H9 (cell line): ENCODE measurements around the gene KCNMA1. TPM values are rescaled to one million over a fixed set of nuclear protein-coding genes. Genes with fewer than 3 reads are reported as not detected.

ENCODE experiments used
- DNase-seq: peaks from one replicate; pipeline ENCODE4 v3.0.0-alpha.2; 2017
- H2AFZ ChIP-seq: one replicate; pipeline ENCODE4 v1.6.1; 2013; ENCODE audit warnings: mild to moderate bottlenecking, low read length, control low read depth, moderate library complexity
- H2AK5ac ChIP-seq: 2 replicates; pipeline ENCODE4 v1.6.1; 2013; ENCODE audit warnings: low read length, control low read depth, mixed read lengths; ENCODE audit not compliant: insufficient read length
- H2BK120ac ChIP-seq: one replicate; pipeline ENCODE4 v1.6.1; 2013; ENCODE audit warnings: low read depth, mild to moderate bottlenecking, low read length, control low read depth, inconsistent platforms; ENCODE audit not compliant: poor library complexity, severe bottlenecking
- H2BK12ac ChIP-seq: 2 replicates; pipeline ENCODE4 v1.6.1; 2013; ENCODE audit warnings: low read length, control low read depth, mixed read lengths, low read depth; ENCODE audit not compliant: insufficient read length
- H2BK15ac ChIP-seq: 2 replicates; pipeline ENCODE4 v1.6.1; 2013; ENCODE audit warnings: low read depth, low read length, control low read depth
- H2BK20ac ChIP-seq: one replicate; pipeline ENCODE4 v1.6.1; 2013; ENCODE audit warnings: low read depth, mild to moderate bottlenecking, low read length, control low read depth, inconsistent platforms; ENCODE audit not compliant: poor library complexity, severe bottlenecking
- H2BK5ac ChIP-seq: 2 replicates; pipeline ENCODE4 v1.6.1; 2013; ENCODE audit warnings: low read length, control low read depth, mixed read lengths; ENCODE audit not compliant: insufficient read length
- H3K14ac ChIP-seq: 2 replicates; pipeline ENCODE4 v1.6.1; 2013; ENCODE audit warnings: low read length, control low read depth; ENCODE audit not compliant: insufficient read depth
- H3K18ac ChIP-seq: 2 replicates; pipeline ENCODE4 v1.6.1; 2013; ENCODE audit warnings: low read depth, mild to moderate bottlenecking, mixed read lengths, low read length, control low read depth; ENCODE audit not compliant: insufficient read length
- H3K23ac ChIP-seq: 2 replicates; pipeline ENCODE4 v1.6.1; 2013; ENCODE audit warnings: low read length, control low read depth, mixed read lengths, low read depth; ENCODE audit not compliant: insufficient read length
- H3K23me2 ChIP-seq: 2 replicates; pipeline ENCODE4 v1.6.1; 2013; ENCODE audit warnings: low read depth, mild to moderate bottlenecking, mixed read lengths, low read length, control low read depth; ENCODE audit not compliant: insufficient read length, poor library complexity, severe bottlenecking
- H3K27ac ChIP-seq: 2 replicates; pipeline ENCODE4 v1.5.1; 2013; ENCODE audit warnings: low read length, control low read depth, mixed read lengths, low read depth; ENCODE audit not compliant: insufficient read length
- H3K27me3 ChIP-seq: 2 replicates; pipeline ENCODE4 v1.6.1; 2013; ENCODE audit warnings: low read length, control low read depth, inconsistent platforms; ENCODE audit not compliant: insufficient read depth
- H3K4ac ChIP-seq: 2 replicates; pipeline ENCODE4 v1.6.1; 2013; ENCODE audit warnings: low read depth, mild to moderate bottlenecking, control low read depth, inconsistent platforms, low read length, moderate library complexity
- H3K4me1 ChIP-seq: 2 replicates; pipeline ENCODE4 v1.6.1; 2013; ENCODE audit warnings: low read length, control low read depth, inconsistent platforms; ENCODE audit not compliant: insufficient read depth
- H3K4me2 ChIP-seq: 2 replicates; pipeline ENCODE4 v1.6.1; 2013; ENCODE audit warnings: low read length, control low read depth, mixed read lengths; ENCODE audit not compliant: insufficient read length, insufficient read depth
- H3K56ac ChIP-seq: 2 replicates; pipeline ENCODE4 v1.6.1; 2013; ENCODE audit warnings: low read depth, mild to moderate bottlenecking, mixed read lengths, low read length, control low read depth; ENCODE audit not compliant: insufficient read length
- H3K79me1 ChIP-seq: 2 replicates; pipeline ENCODE4 v1.6.1; 2013; ENCODE audit warnings: low read depth, mild to moderate bottlenecking, moderate library complexity, low read length, control low read depth, inconsistent platforms; ENCODE audit not compliant: insufficient read depth, poor library complexity, severe bottlenecking
- H3K79me2 ChIP-seq: 2 replicates; pipeline ENCODE4 v1.6.1; 2013; ENCODE audit warnings: low read length, control low read depth, inconsistent platforms; ENCODE audit not compliant: insufficient read depth
- H3K9ac ChIP-seq: 2 replicates; pipeline ENCODE4 v1.6.1; 2013; ENCODE audit warnings: low read length, control low read depth, mixed read lengths; ENCODE audit not compliant: insufficient read length; ENCODE audit errors: extremely low read depth
- H3K9me3 ChIP-seq: one replicate; pipeline ENCODE4 v1.6.1; 2013; ENCODE audit warnings: low read depth, low read length, inconsistent platforms; ENCODE audit not compliant: control insufficient read depth
- H3T11ph ChIP-seq: one replicate; pipeline ENCODE4 v1.6.1; 2013; ENCODE audit warnings: mild to moderate bottlenecking, low read length, control low read depth, inconsistent platforms
- H4K20me1 ChIP-seq: one replicate; pipeline ENCODE4 v1.6.1; 2013; ENCODE audit not compliant: control insufficient read depth, insufficient read length, insufficient read depth
- H4K5ac ChIP-seq: 2 replicates; pipeline ENCODE4 v1.6.1; 2013; ENCODE audit warnings: low read depth, mild to moderate bottlenecking, mixed read lengths, low read length, control low read depth; ENCODE audit not compliant: insufficient read length
- H4K8ac ChIP-seq: replicated peaks from 2 replicates; pipeline ENCODE4 v1.6.1; 2013; ENCODE audit warnings: low read length, control low read depth, mixed read lengths, low read depth; ENCODE audit not compliant: insufficient read length
- H4K91ac ChIP-seq: 2 replicates; pipeline ENCODE4 v1.6.1; 2013; ENCODE audit warnings: low read depth, mild to moderate bottlenecking, moderate library complexity, mixed read lengths, low read length, control low read depth; ENCODE audit not compliant: insufficient read length
- H3K27ac Mint-ChIP-seq, 3 experiments: 2 replicates in 2 of 3; 3 replicates in 1 of 3; pipeline ENCODE4 v1.8.0; 2020 to 2021; ENCODE audit warnings: mixed read lengths in 3 of 3, mild to moderate bottlenecking in 1 of 3, moderate library complexity in 1 of 3
- H3K27me3 Mint-ChIP-seq: 2 replicates; pipeline ENCODE4 v1.8.0; 2021; ENCODE audit warnings: low read depth, mild to moderate bottlenecking, moderate library complexity, mixed read lengths
- H3K36me3 Mint-ChIP-seq, 3 experiments: 2 replicates in 2 of 3; 3 replicates in 1 of 3; pipeline ENCODE4 v1.8.0; 2020 to 2021; ENCODE audit warnings: low read depth in 3 of 3, mixed read lengths in 3 of 3; ENCODE audit not compliant: insufficient read depth in 1 of 3
- H3K4me1 Mint-ChIP-seq, 2 experiments: 2 replicates each; pipeline ENCODE4 v1.8.0; 2020; ENCODE audit warnings: mixed read lengths in 2 of 2
- H3K4me3 Mint-ChIP-seq, 2 experiments: 2 replicates in 1 of 2; 3 replicates in 1 of 2; pipeline ENCODE4 v1.8.0; 2020 to 2021; ENCODE audit warnings: mild to moderate bottlenecking in 2 of 2, mixed read lengths in 2 of 2, moderate library complexity in 1 of 2
- H3K9me3 Mint-ChIP-seq, 2 experiments: 2 replicates in 1 of 2; 3 replicates in 1 of 2; pipeline ENCODE4 v1.8.0; 2020; ENCODE audit warnings: mild to moderate bottlenecking in 2 of 2, mixed read lengths in 2 of 2, moderate library complexity in 1 of 2
- WGBS: extraction: QIAGEN DNeasy Blood & Tissue Kit; methylation state at CpG from one replicate; pipeline ENCODE4 v1.1.7; 2013; ENCODE audit warnings: missing lambda C conversion rate, low lambda C conversion rate, mixed read lengths; ENCODE audit not compliant: insufficient read length; ENCODE audit errors: extremely low coverage; 5-methylcytosine and 5-hydroxymethylcytosine counted together
- total RNA-seq: library from RNA; stranded (reverse); gene quantifications from 2 replicates; pipeline ENCODE4 v1.2.1, GENCODE V29; 2021
- TF ChIP-seq, protein P1 (sequence below): fragments of 200-600 bp; sonication (generic); conservative IDR thresholded peaks from 3 replicates; pipeline ENCODE4 v1.8.0; 2021; ENCODE audit warnings: antibody characterized with exemption, mild to moderate bottlenecking

The KCNMA1 gene
- total RNA-seq, 1 experiment from 2014 or later = 2.0 TPM

DNA sequence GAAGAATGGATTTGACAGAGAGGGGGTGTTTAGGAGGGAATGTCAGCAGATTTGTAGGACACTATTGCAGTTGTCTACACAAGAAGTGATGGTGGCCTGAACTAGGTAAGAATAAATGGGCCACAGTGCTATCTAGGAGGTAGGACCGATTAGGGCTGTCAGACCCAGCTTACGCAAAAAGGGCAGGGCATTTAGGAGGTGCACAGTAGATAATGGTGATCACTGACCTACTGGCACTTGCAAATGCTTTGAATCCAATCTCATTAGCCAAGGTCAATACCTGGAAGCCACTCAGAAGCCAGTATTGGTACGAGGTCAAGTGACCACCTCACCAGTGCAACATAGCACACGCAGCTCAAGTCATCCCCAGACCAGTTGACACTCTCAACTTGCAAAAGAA, 330.9 kb downstream of the KCNMA1 start:
- Histone ChIP-seq H3K23ac (no peak overlapping the region), H2BK120ac (no peak overlapping the region), H3K79me1 (no peaks in the 10 kb centered on the region), H3K9me3 (no peaks in the 10 kb centered on the region), H2BK12ac (no peak overlapping the region), H3K4ac (no peak overlapping the region), H2AFZ (no peak overlapping the region), H3K4me1 (no peaks in the 10 kb centered on the region), H3K79me2 (no peaks in the 10 kb centered on the region; the same call in 1 of the 2 replicates), H3K18ac (no peak overlapping the region), H3K23me2 (no peaks in the 10 kb centered on the region), H3K4me2 (no peak overlapping the region), H3K56ac (no peak overlapping the region), H4K8ac (no peak overlapping the region), H3K27ac (no peak overlapping the region), H3K14ac (no peak overlapping the region), H2BK20ac (no peak overlapping the region), H3T11ph (no peak overlapping the region), H2AK5ac (no peak overlapping the region), H3K9ac (no peak overlapping the region), H4K91ac (no peak overlapping the region), H3K27me3 (no peaks in the 10 kb centered on the region), H2BK15ac (no peak overlapping the region), H4K5ac (no peak overlapping the region), H4K20me1 (no peaks in the 10 kb centered on the region), H2BK5ac (no peak overlapping the region)
- Mint-ChIP-seq H3K4me1 (peaks cover 0 to 3% of the 10 kb centered on the region in 2 experiments; a peak in 1 of 4 replicates), H3K9me3 (no peaks in the 10 kb centered on the region), H3K4me3 (no peak overlapping the region), H3K27ac (no peak overlapping the region), H3K36me3 (no peaks in the 10 kb centered on the region), H3K27me3 (peaks cover 2% of the 10 kb centered on the region)
- WGBS = no CpG with 5 or more reads among the region's 4 CpGs
- DNase-seq = no peak
- TF ChIP-seq, protein P1, sequence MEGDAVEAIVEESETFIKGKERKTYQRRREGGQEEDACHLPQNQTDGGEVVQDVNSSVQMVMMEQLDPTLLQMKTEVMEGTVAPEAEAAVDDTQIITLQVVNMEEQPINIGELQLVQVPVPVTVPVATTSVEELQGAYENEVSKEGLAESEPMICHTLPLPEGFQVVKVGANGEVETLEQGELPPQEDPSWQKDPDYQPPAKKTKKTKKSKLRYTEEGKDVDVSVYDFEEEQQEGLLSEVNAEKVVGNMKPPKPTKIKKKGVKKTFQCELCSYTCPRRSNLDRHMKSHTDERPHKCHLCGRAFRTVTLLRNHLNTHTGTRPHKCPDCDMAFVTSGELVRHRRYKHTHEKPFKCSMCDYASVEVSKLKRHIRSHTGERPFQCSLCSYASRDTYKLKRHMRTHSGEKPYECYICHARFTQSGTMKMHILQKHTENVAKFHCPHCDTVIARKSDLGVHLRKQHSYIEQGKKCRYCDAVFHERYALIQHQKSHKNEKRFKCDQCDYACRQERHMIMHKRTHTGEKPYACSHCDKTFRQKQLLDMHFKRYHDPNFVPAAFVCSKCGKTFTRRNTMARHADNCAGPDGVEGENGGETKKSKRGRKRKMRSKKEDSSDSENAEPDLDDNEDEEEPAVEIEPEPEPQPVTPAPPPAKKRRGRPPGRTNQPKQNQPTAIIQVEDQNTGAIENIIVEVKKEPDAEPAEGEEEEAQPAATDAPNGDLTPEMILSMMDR = no peak
